Natural killer cell (primary cell): ENCODE measurements around the gene CCT8L2. TPM values are rescaled to one million over a fixed set of nuclear protein-coding genes. Genes with fewer than 3 reads are reported as not detected.
"Not testable (repeated sequence)": the region's sequence is repeated elsewhere in the genome, so short reads cannot be mapped to it uniquely, and the experiment has no call there.

Experiments used
- ATAC-seq, 3 donors: fragments of 150-1000 bp in 2 of 3; fragments of 200-7000 bp in 1 of 3; cut with Tn5 transposase; 1 replicate in 1 of 3; 2 replicates in 2 of 3; pipeline ENCODE4 v1.10.0; 2021; ENCODE audit warnings: mild to moderate bottlenecking in 2 of 3, moderate library complexity in 2 of 3
- DNase-seq, 2 donors: peaks; one replicate each; pipeline versions ENCODE4 v3.0.0 to v3.0.0-alpha.2; 2013 to 2021; ENCODE audit warnings: mixed read lengths in 1 of 2
- H3K27ac ChIP-seq: one replicate; pipeline ENCODE4 v1.5.1; 2013; ENCODE audit warnings: mild to moderate bottlenecking, low read length
- H3K27me3 ChIP-seq: one replicate; pipeline ENCODE4 v1.6.1; 2013; ENCODE audit warnings: low read length; ENCODE audit not compliant: control insufficient read depth, insufficient read depth
- H3K36me3 ChIP-seq: one replicate; pipeline ENCODE4 v1.6.1; 2013; ENCODE audit warnings: low read length; ENCODE audit not compliant: control insufficient read depth, insufficient read depth
- H3K4me1 ChIP-seq: one replicate; pipeline ENCODE4 v1.6.1; 2013; ENCODE audit warnings: low read length; ENCODE audit not compliant: control insufficient read depth, insufficient read depth
- H3K4me3 ChIP-seq: one replicate; pipeline ENCODE4 v1.5.1; 2013; ENCODE audit warnings: low read length
- H3K9me3 ChIP-seq: one replicate; pipeline ENCODE4 v1.6.1; 2013; ENCODE audit warnings: low read length; ENCODE audit not compliant: control insufficient read depth, insufficient read depth
- H3K27ac Mint-ChIP-seq, 2 donors: one replicate each; pipeline ENCODE4 v1.8.0; 2022; ENCODE audit warnings: mild to moderate bottlenecking in 2 of 2, mixed read lengths in 2 of 2, moderate library complexity in 1 of 2
- H3K27me3 Mint-ChIP-seq, 2 donors: one replicate each; pipeline ENCODE4 v1.8.0; 2022; ENCODE audit warnings: low read depth in 2 of 2, mixed read lengths in 2 of 2
- H3K36me3 Mint-ChIP-seq: one replicate; pipeline ENCODE4 v1.8.0; 2022; ENCODE audit warnings: mixed read lengths
- H3K4me1 Mint-ChIP-seq, 2 donors: one replicate each; pipeline ENCODE4 v1.8.0; 2022; ENCODE audit warnings: mixed read lengths in 2 of 2
- H3K4me3 Mint-ChIP-seq: one replicate; pipeline ENCODE4 v1.8.0; 2022; ENCODE audit warnings: mild to moderate bottlenecking, moderate library complexity, mixed read lengths
- H3K9me3 Mint-ChIP-seq, 2 donors: one replicate each; pipeline ENCODE4 v1.8.0; 2022; ENCODE audit warnings: mixed read lengths in 2 of 2
- WGBS: methylation state at CpG from one replicate; pipeline ENCODE4 v1.1.7; 2013; ENCODE audit warnings: missing lambda C conversion rate; ENCODE audit not compliant: insufficient coverage; 5-methylcytosine and 5-hydroxymethylcytosine counted together
- intact Hi-C: fragments of 100-400 bp; cut with micrococcal nuclease; formaldehyde crosslinking; loops from one replicate; pipeline ENCODE4 v1.14.2; 2022
- total RNA-seq, 4 donors: library from RNA; stranded (reverse); fragments of 120-200 nt in 1 of 4; gene quantifications; one replicate each; pipeline versions ENCODE4 v1.2.3 to v1.2.4, GENCODE V29; 2013 to 2022

Gene CCT8L2
- not detected for total RNA-seq
- not detected for total RNA-seq (2013)

GRCh38 chr22:16592710-16593109, at the start of gene CCT8L2:
Gene CCT8L2 (minus strand): TSS chr22:16592810. CDS start chr22:16592550, 260 bp downstream.
- H3K9me3 ChIP-seq, H3K27ac Mint-ChIP-seq, H3K4me3 Mint-ChIP-seq, H3K4me3 ChIP-seq, H3K36me3 Mint-ChIP-seq, H3K36me3 ChIP-seq, H3K27me3 ChIP-seq, H3K9me3 Mint-ChIP-seq, ATAC-seq, H3K27me3 Mint-ChIP-seq, H3K4me1 Mint-ChIP-seq, H3K4me1 ChIP-seq, DNase-seq, intact Hi-C loops, H3K27ac ChIP-seq: not testable (repeated sequence)
- 82% methylated on average over 1 of the region's 1 CpG for WGBS

- H3K27ac ChIP-seq, H3K27ac Mint-ChIP-seq, H3K27me3 ChIP-seq, H3K9me3 Mint-ChIP-seq, DNase-seq, H3K4me3 Mint-ChIP-seq, ATAC-seq, H3K9me3 ChIP-seq, H3K27me3 Mint-ChIP-seq, H3K36me3 ChIP-seq, H3K36me3 Mint-ChIP-seq, H3K4me1 Mint-ChIP-seq, H3K4me3 ChIP-seq, intact Hi-C loops, H3K4me1 ChIP-seq: not testable (repeated sequence)
- WGBS = no CpG with 5 or more reads among the region's 1 CpG
Observed at GRCh38 chr22:16635442-16635841, 42.8 kb upstream of the CCT8L2 start.

GRCh38 chr22:16634092-16634491, 41.5 kb upstream of the CCT8L2 start:
- H3K4me1 ChIP-seq, H3K36me3 Mint-ChIP-seq, DNase-seq, intact Hi-C loops, H3K4me3 ChIP-seq, ATAC-seq, H3K4me3 Mint-ChIP-seq, H3K4me1 Mint-ChIP-seq, H3K27me3 ChIP-seq, H3K27ac ChIP-seq, H3K9me3 Mint-ChIP-seq, H3K27ac Mint-ChIP-seq, H3K36me3 ChIP-seq, H3K9me3 ChIP-seq, H3K27me3 Mint-ChIP-seq: not testable (repeated sequence)

GRCh38 chr22:16628476-16628875, 35.9 kb upstream of the CCT8L2 start:
- H3K4me3 Mint-ChIP-seq, H3K36me3 ChIP-seq, H3K27me3 Mint-ChIP-seq, ATAC-seq, H3K27ac ChIP-seq, H3K36me3 Mint-ChIP-seq, H3K4me3 ChIP-seq, H3K9me3 ChIP-seq, DNase-seq, H3K27ac Mint-ChIP-seq, H3K4me1 Mint-ChIP-seq, intact Hi-C loops, H3K4me1 ChIP-seq, H3K27me3 ChIP-seq, H3K9me3 Mint-ChIP-seq: not testable (repeated sequence)
- WGBS = 100% methylated on average over 1 of the region's 1 CpG

GRCh38 chr22:16625018-16625417, 32.4 kb upstream of the CCT8L2 start:
- H3K27me3 Mint-ChIP-seq, intact Hi-C loops, DNase-seq, H3K27ac Mint-ChIP-seq, H3K27me3 ChIP-seq, H3K9me3 Mint-ChIP-seq, H3K4me3 ChIP-seq, H3K9me3 ChIP-seq, H3K36me3 Mint-ChIP-seq, H3K27ac ChIP-seq, H3K36me3 ChIP-seq, ATAC-seq, H3K4me1 ChIP-seq, H3K4me3 Mint-ChIP-seq, H3K4me1 Mint-ChIP-seq: not testable (repeated sequence)
- no CpG with 5 or more reads among the region's 2 CpGs for WGBS

- H3K27ac Mint-ChIP-seq, H3K4me1 Mint-ChIP-seq, H3K27me3 Mint-ChIP-seq, H3K36me3 ChIP-seq, H3K4me3 ChIP-seq, ATAC-seq, H3K27me3 ChIP-seq, DNase-seq, intact Hi-C loops, H3K27ac ChIP-seq, H3K9me3 Mint-ChIP-seq, H3K9me3 ChIP-seq, H3K36me3 Mint-ChIP-seq, H3K4me1 ChIP-seq, H3K4me3 Mint-ChIP-seq: not testable (repeated sequence)
Observed at GRCh38 chr22:16623595-16623994, 31.0 kb upstream of the CCT8L2 start.

GRCh38 chr22:16617516-16617915, 24.9 kb upstream of the CCT8L2 start:
- not testable (repeated sequence) for H3K9me3 Mint-ChIP-seq
- WGBS = no CpG with 5 or more reads among the region's 3 CpGs

GRCh38 chr22:16616390-16616938, 23.9 kb upstream of the CCT8L2 start:
- H3K27ac Mint-ChIP-seq, H3K4me3 Mint-ChIP-seq, DNase-seq, H3K27me3 ChIP-seq, H3K27ac ChIP-seq, H3K9me3 Mint-ChIP-seq, H3K36me3 ChIP-seq, ATAC-seq, H3K36me3 Mint-ChIP-seq, H3K4me3 ChIP-seq, intact Hi-C loops, H3K4me1 ChIP-seq, H3K4me1 Mint-ChIP-seq, H3K9me3 ChIP-seq: not testable (repeated sequence)
- peaks cover 15 to 16% of the 10 kb centered on the region in 2 donors for H3K27me3 Mint-ChIP-seq
- WGBS = 94% methylated on average over 3 of the region's 3 CpGs

More at GRCh38 chr22:16617516-16617915, 24.9 kb upstream of the CCT8L2 start:
- intact Hi-C loops, H3K27ac ChIP-seq, ATAC-seq, H3K36me3 Mint-ChIP-seq, H3K4me3 Mint-ChIP-seq, H3K27me3 ChIP-seq, H3K4me1 ChIP-seq, H3K4me3 ChIP-seq, H3K4me1 Mint-ChIP-seq, H3K36me3 ChIP-seq, DNase-seq, H3K27ac Mint-ChIP-seq, H3K9me3 ChIP-seq: not testable (repeated sequence)
- H3K27me3 Mint-ChIP-seq = peaks cover 4 to 10% of the 10 kb centered on the region in 2 donors
